ENCODE results near the gene PRKG1. TPM values are rescaled to one million over a fixed set of nuclear protein-coding genes. Genes with fewer than 3 reads are reported as not detected.

Gene PRKG1
- total and polyA plus RNA-seq, 2 donors (not counting 1 experiment from before 2014, with no cell fraction given) = not detected

GRCh38 chr10:52105301-52105700 lies 1031.0 kb downstream of the PRKG1 start:
- CTCF ChIA-PET = no interaction called here
- H3K4me1 ChIP-seq (ENCODE audit: control insufficient read depth in 2 of 2, insufficient read depth in 2 of 2, low read length in 2 of 2) = no peaks in the 10 kb centered on the region
- TF ChIP-seq CTCF (IDR thresholded peaks at IDR 0.05) (no peak), EZH2 (IDR thresholded peaks at IDR 0.05; ENCODE audit: borderline replicate concordance, insufficient read depth, low read depth, low read length, poor library complexity, severe bottlenecking) (no peak)
- 100% methylated on average over 3 of the region's 9 CpGs for WGBS (ENCODE audit: insufficient coverage)
- H3K27ac Mint-ChIP-seq = no peak overlapping the region
- POLR2A ChIA-PET = no interaction called here
- no peak overlapping the region for H3K4me3 ChIP-seq (ENCODE audit: control extremely low read depth in 1 of 5, extremely low read depth in 1 of 5, insufficient read depth in 1 of 5, low read depth in 2 of 5, low read length in 4 of 5)
- ATAC-seq (ENCODE audit: low read depth) = no peak
- H3K9ac ChIP-seq (ENCODE audit: low read length) = no peak overlapping the region
- H3K79me2 ChIP-seq (ENCODE audit: control insufficient read depth, insufficient read depth, low read length) = no peaks in the 10 kb centered on the region
- H3K4me1 Mint-ChIP-seq = no peaks in the 10 kb centered on the region
- no peaks in the 10 kb centered on the region for H3K9me3 Mint-ChIP-seq (ENCODE audit: insufficient read depth)
- H3K36me3 ChIP-seq (replicated peaks in 1 of 2; ENCODE audit: control extremely low read depth in 1 of 2, control insufficient read depth in 1 of 2, extremely low read depth in 1 of 2, insufficient read depth in 2 of 2, low read length in 1 of 2) = no peaks in the 10 kb centered on the region
- intact Hi-C loops (cut with micrococcal nuclease) = no loop called here
- H3K27me3 Mint-ChIP-seq = no peaks in the 10 kb centered on the region
- H3K9me3 ChIP-seq (ENCODE audit: control extremely low read depth in 1 of 3, control insufficient read depth in 2 of 3, insufficient read depth in 1 of 3, low read length in 2 of 3) = no peaks in the 10 kb centered on the region
- no peak overlapping the region for H3K27ac ChIP-seq (ENCODE audit: low read length in 2 of 2)
- no peak overlapping the region for H2AFZ ChIP-seq (ENCODE audit: insufficient read depth, low read depth, low read length, poor library complexity, severe bottlenecking)
- H3K4me2 ChIP-seq (replicated peaks; ENCODE audit: low read depth, low read length, poor library complexity, severe bottlenecking) = no peak overlapping the region
- H3K27me3 ChIP-seq (replicated peaks in 1 of 4; ENCODE audit: control extremely low read depth in 1 of 4, control insufficient read depth in 3 of 4, insufficient read depth in 4 of 4, low read length in 3 of 4) = no peaks in the 10 kb centered on the region
- no peak for DNase-seq
- H3K4me3 Mint-ChIP-seq = no peak overlapping the region
- H4K20me1 ChIP-seq (ENCODE audit: control insufficient read depth, insufficient read depth, low read length, poor library complexity, severe bottlenecking) = no peaks in the 10 kb centered on the region

GRCh38 chr10:52106011-52106410 lies 1031.7 kb downstream of the PRKG1 start:
- ATAC-seq (ENCODE audit: low read depth) (no peak), DNase-seq (no peak)
- ChIA-PET CTCF (no interaction called here), POLR2A (no interaction called here)
- H3K27me3 Mint-ChIP-seq = no peaks in the 10 kb centered on the region
- no peaks in the 10 kb centered on the region for H3K9me3 ChIP-seq (ENCODE audit: control extremely low read depth in 1 of 3, control insufficient read depth in 2 of 3, insufficient read depth in 1 of 3, low read length in 2 of 3)
- H3K9me3 Mint-ChIP-seq (ENCODE audit: insufficient read depth) = no peaks in the 10 kb centered on the region
- no peak overlapping the region for H3K4me3 Mint-ChIP-seq
- TF ChIP-seq CTCF (IDR thresholded peaks at IDR 0.05) = no peak
- no peak for TF ChIP-seq EZH2 (IDR thresholded peaks at IDR 0.05; ENCODE audit: borderline replicate concordance, insufficient read depth, low read depth, low read length, poor library complexity, severe bottlenecking)
- no peaks in the 10 kb centered on the region for H3K36me3 ChIP-seq (replicated peaks in 1 of 2; ENCODE audit: control extremely low read depth in 1 of 2, control insufficient read depth in 1 of 2, extremely low read depth in 1 of 2, insufficient read depth in 2 of 2, low read length in 1 of 2)
- H3K4me1 ChIP-seq (ENCODE audit: control insufficient read depth in 2 of 2, insufficient read depth in 2 of 2, low read length in 2 of 2) = no peaks in the 10 kb centered on the region
- no peak overlapping the region for H3K27ac ChIP-seq (ENCODE audit: low read length in 2 of 2)
- intact Hi-C loops (cut with micrococcal nuclease) = no loop called here
- H3K79me2 ChIP-seq (ENCODE audit: control insufficient read depth, insufficient read depth, low read length) = no peaks in the 10 kb centered on the region
- WGBS (ENCODE audit: insufficient coverage) = 100% methylated on average over 1 of the region's 4 CpGs
- no peak overlapping the region for H3K27ac Mint-ChIP-seq
- H4K20me1 ChIP-seq (ENCODE audit: control insufficient read depth, insufficient read depth, low read length, poor library complexity, severe bottlenecking) = no peaks in the 10 kb centered on the region
- H3K4me3 ChIP-seq (ENCODE audit: control extremely low read depth in 1 of 5, extremely low read depth in 1 of 5, insufficient read depth in 1 of 5, low read depth in 2 of 5, low read length in 4 of 5) = no peak overlapping the region
- no peaks in the 10 kb centered on the region for H3K4me1 Mint-ChIP-seq
- H2AFZ ChIP-seq (ENCODE audit: insufficient read depth, low read depth, low read length, poor library complexity, severe bottlenecking) = no peak overlapping the region
- no peak overlapping the region for H3K9ac ChIP-seq (ENCODE audit: low read length)
- H3K4me2 ChIP-seq (replicated peaks; ENCODE audit: low read depth, low read length, poor library complexity, severe bottlenecking) = no peak overlapping the region
- no peaks in the 10 kb centered on the region for H3K27me3 ChIP-seq (replicated peaks in 1 of 4; ENCODE audit: control extremely low read depth in 1 of 4, control insufficient read depth in 3 of 4, insufficient read depth in 4 of 4, low read length in 3 of 4)

Measured in B cell (primary cell).